OCI-LY3 (cell line): ENCODE data around the gene MAN2A2.

Experiments used
- CTCF ChIP-seq: fragments of 200-600, 300-600 bp; sonication (generic); IDR thresholded peaks from 2 replicates; pipeline ENCODE4 v1.5.1; 2014; ENCODE audit warnings: antibody characterized with exemption, low read length, low read depth
- EZH2phosphoT487 ChIP-seq: fragments of 200-600 bp; shearing (Covaris generic); IDR thresholded peaks from 2 replicates; pipeline ENCODE4 v1.6.1; 2018; ENCODE audit warnings: antibody characterized with exemption, mixed run types, low read depth

GRCh38 chr15:90889736-90890456 lies 13.2 kb upstream of the MAN2A2 start:
- TF ChIP-seq CTCF (no peak), EZH2phosphoT487 (no peak)
